Retinal pigment epithelial cell (primary cell): ENCODE measurements around the gene MVP.

Source experiments
- DNase-seq: peaks from one replicate; pipeline ENCODE4 v3.0.0-alpha.2; 2010; ENCODE audit warnings: low read depth
- H3K4me3 ChIP-seq: 2 replicates; pipeline ENCODE4 v1.5.1; 2011; ENCODE audit warnings: mild to moderate bottlenecking, low read length, control low read depth, moderate library complexity
- CTCF ChIP-seq: conservative IDR thresholded peaks from 2 replicates; pipeline ENCODE4 v1.5.1; 2011; ENCODE audit warnings: low read depth, low read length, control low read depth, inconsistent platforms

Gene MVP

GRCh38 chr16:29816694-29817441, 3.4 kb upstream of the MVP start:
- TF ChIP-seq CTCF = peak; percentile 12
- no peak for DNase-seq
- H3K4me3 ChIP-seq = peak overlapping the region; percentile 84

DNA sequence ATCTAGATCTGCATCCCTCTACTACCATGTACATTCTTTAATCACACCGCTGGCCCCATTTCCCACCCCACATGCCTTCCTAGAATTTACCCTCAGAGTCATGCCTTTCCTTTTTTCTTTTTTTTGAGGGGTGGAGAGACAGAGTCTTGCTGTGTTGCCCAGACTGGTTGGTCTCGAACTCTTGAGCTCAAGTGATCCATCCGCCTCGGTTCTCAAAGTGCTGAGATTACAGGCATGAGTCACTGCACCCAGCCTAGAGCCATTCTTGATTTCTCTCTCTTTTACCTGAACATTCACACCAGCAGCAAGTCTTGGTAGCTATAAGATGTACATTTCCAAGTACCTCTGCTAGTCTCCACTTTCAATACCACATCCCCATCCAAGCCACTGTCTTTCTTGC, 2.2 kb upstream of the MVP start:
- H3K4me3 ChIP-seq = no peak overlapping the region
- no peak for DNase-seq
- no peak for TF ChIP-seq CTCF

DNA sequence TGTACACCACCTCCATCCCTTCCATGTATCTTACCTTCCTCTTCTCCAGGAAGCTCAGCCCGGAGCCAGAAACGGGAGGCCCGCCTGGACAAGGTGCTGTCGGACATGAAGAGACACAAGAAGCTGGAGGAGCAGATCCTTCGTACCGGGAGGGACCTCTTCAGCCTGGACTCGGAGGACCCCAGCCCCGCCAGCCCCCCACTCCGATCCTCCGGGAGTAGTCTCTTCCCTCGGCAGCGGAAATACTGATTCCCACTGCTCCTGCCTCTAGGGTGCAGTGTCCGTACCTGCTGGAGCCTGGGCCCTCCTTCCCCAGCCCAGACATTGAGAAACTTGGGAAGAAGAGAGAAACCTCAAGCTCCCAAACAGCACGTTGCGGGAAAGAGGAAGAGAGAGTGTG, 756 bp upstream of the MVP start:
- no peak overlapping the region for H3K4me3 ChIP-seq
- TF ChIP-seq CTCF = peak; percentile 26
- no peak for DNase-seq

DNA sequence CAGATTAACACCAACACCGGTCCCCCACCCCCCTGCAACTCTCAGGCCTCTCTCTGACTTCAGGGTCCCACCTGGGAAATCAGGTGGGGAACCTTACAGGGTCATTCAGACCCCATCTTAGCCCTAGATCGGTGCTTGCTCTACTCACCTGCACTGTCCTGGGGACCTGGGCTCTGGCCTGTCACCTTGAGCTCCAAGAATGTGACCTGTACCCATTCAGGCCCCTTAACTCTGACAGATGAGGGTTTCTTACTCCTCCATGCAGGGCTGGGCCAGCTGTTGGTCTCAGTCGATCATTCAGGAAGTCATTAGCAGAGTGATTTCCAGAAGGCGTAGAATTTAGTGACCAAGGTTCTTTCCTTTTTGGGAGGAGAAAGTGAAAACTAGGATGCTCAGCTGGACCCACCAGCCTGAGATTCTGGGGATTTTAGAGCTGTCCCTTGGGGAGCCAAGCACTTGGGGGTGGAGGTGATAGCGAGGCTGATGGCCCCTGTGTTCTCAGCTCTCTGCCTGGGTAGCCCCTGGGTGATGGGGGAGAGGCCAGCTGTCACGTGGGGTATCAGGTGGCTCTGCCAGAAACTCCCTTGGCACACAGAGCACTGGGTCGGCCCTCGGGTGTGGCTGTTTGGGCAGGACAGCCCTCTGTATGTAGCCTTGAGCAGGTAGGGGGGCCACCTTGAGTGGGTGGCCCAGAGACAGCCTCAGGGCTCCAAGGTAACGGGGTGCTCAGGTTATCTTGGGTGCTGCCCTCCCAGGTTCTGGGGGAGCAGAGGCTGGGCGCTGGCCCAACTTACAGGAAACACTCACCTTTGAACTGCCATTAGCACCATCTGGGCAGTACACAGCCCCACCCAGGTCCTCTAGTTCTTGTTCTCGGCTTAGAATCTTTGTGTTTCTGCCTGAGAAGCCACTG, 724 bp downstream of the MVP start:
- no peak for TF ChIP-seq CTCF
- H3K4me3 ChIP-seq = peak overlapping the region; percentile 90
- DNase-seq = no peak

- no peak for TF ChIP-seq CTCF
- peak overlapping the region; percentile 90 for H3K4me3 ChIP-seq
- peak; percentile 76 for DNase-seq
Observed at GRCh38 chr16:29821643-29822115, 1.4 kb downstream of the MVP start.

DNA sequence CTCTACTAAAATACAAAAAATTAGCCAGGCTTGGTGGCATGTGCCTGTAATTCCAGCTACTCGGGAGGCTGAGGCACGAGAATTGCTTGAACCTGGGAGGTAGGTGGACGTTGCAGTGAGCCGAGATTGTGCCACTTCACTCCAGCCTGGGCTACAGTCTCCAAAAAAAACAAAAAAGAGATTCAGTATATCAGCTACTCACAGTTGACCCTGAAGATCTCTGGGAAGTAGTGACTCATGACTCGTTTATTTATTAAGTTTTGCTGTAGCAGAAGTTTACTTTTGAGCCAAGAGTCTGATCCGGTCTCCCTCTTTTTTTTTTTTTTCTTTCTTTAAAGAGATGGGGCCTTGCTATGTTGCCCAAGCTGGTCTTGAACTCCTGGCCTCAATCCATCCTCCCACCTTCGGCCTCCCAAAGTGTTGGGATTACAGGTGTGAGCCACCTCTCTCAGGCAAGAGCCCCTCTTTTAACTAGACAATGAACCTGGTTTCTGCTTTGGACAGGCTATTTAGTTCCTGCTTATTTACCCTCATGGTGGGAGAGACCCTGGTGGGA, 4.4 kb downstream of the MVP start:
- no peak overlapping the region for H3K4me3 ChIP-seq
- TF ChIP-seq CTCF = no peak
- DNase-seq = no peak
